Effector memory CD8-positive, alpha-beta T cell (primary cell): ENCODE measurements around the gene PRCC.

ENCODE experiments used
- ATAC-seq: fragments of 150-1000 bp; cut with Tn5 transposase; replicated peaks from 2 replicates; pipeline ENCODE4 v1.10.0; 2021; ENCODE audit warnings: mild to moderate bottlenecking, moderate library complexity
- DNase-seq, 3 experiments: peaks; one replicate each; pipeline ENCODE4 v3.0.0; 2021
- H3K27ac Mint-ChIP-seq, 2 donors: one replicate each; pipeline ENCODE4 v1.8.0; 2022; ENCODE audit warnings: mild to moderate bottlenecking in 2 of 2, mixed read lengths in 2 of 2, moderate library complexity in 2 of 2
- H3K27me3 Mint-ChIP-seq, 2 donors: one replicate each; pipeline ENCODE4 v1.8.0; 2022; ENCODE audit warnings: mixed read lengths in 2 of 2
- H3K36me3 Mint-ChIP-seq: one replicate; pipeline ENCODE4 v1.8.0; 2022; ENCODE audit warnings: mild to moderate bottlenecking, moderate library complexity, mixed read lengths; ENCODE audit not compliant: insufficient read depth
- H3K4me1 Mint-ChIP-seq, 2 donors: one replicate each; pipeline ENCODE4 v1.8.0; 2022; ENCODE audit warnings: low read depth in 2 of 2, mixed read lengths in 2 of 2
- H3K4me3 Mint-ChIP-seq, 2 donors: one replicate each; pipeline ENCODE4 v1.8.0; 2022; ENCODE audit warnings: mild to moderate bottlenecking in 2 of 2, mixed read lengths in 2 of 2, moderate library complexity in 2 of 2
- H3K9me3 Mint-ChIP-seq, 2 donors: one replicate each; pipeline ENCODE4 v1.8.0; 2022; ENCODE audit warnings: mixed read lengths in 2 of 2

Gene PRCC

DNA sequence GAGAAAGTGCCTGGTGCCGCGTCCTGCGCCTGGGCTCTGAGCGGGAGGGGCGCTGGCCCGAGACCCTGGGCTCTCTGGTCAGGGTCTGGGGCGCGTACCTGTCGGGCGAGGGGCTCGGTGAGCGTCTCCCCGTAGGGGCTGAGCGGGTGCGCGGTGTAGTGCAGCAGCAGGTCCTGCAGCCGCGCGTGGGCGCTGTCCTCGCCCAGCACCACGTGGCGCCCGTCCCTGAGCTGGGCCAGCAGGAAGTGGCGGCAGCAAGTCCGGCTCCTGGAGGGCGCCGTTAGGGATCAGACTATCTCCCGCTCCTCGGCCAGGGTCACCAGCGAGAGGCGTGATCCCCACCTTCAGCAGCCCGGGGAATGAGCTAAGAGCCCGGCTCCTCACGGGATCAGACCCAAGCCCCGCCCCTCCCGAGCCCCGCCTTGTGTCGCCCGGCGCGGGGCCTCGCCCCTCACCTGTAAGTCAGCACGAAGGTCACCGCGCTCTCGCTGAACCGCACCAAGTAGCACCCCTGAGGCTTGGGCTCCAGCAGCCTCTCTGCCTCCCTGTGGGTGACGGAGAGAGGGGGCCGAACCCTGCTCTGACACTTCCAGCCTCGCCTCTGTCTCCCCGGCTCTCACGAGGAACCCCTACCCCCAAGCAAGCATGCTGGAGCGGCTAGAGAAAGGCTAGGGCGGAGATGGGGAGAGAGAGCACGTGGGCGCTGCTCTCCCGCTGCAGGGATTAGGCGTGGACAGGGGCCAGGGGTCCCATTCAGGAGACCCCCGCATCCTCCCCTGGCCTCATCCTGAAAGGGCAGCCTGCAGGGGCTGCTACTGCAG lies 46.6 kb downstream of the PRCC start:
- peaks cover 62 to 64% of the 10 kb centered on the region in 2 donors for H3K4me1 Mint-ChIP-seq

GRCh38 chr1:156814571-156815260 lies 47.4 kb downstream of the PRCC start:
- H3K4me3 Mint-ChIP-seq, result peak overlapping the region; percentile 92 to 96
- peaks cover 56 to 61% of the 10 kb centered on the region in 2 donors for H3K4me1 Mint-ChIP-seq
- peaks cover 80% of the 10 kb centered on the region for H3K36me3 Mint-ChIP-seq
- no peaks in the 10 kb centered on the region for H3K27me3 Mint-ChIP-seq
- H3K9me3 Mint-ChIP-seq, result no peaks in the 10 kb centered on the region
- DNase-seq (no peak), ATAC-seq (no peak)
- peak overlapping the region; percentile 98 to 99 for H3K27ac Mint-ChIP-seq

More for the DNA sequence above, 46.6 kb downstream of the PRCC start:
- ATAC-seq (peak; percentile 59), DNase-seq (peak; percentile 74 to 80 (median 79))
- Mint-ChIP-seq H3K36me3 (peaks cover 88% of the 10 kb centered on the region), H3K27ac (peak overlapping the region; percentile 98 to 99), H3K9me3 (no peaks in the 10 kb centered on the region), H3K27me3 (no peaks in the 10 kb centered on the region), H3K4me3 (peak overlapping the region; percentile 92 to 96)

- Mint-ChIP-seq H3K36me3 (peaks cover 74% of the 10 kb centered on the region), H3K4me1 (peaks cover 56 to 61% of the 10 kb centered on the region in 2 donors), H3K27ac (peak overlapping the region; percentile 98 to 99), H3K9me3 (no peaks in the 10 kb centered on the region), H3K4me3 (peak overlapping the region; percentile 92 to 96), H3K27me3 (no peaks in the 10 kb centered on the region)
- ATAC-seq (no peak), DNase-seq (no peak)
These were observed 48.0 kb downstream of the PRCC start for GRCh38 chr1:156815307-156815826.

GRCh38 chr1:156815961-156816422 lies 48.7 kb downstream of the PRCC start:
- peaks cover 55 to 60% of the 10 kb centered on the region in 2 donors for H3K4me1 Mint-ChIP-seq
- H3K9me3 Mint-ChIP-seq, result no peaks in the 10 kb centered on the region
- no peak for ATAC-seq
- peak overlapping the region; percentile 98 to 99 for H3K27ac Mint-ChIP-seq
- no peak for DNase-seq
- peak overlapping the region; percentile 92 to 96 for H3K4me3 Mint-ChIP-seq
- H3K36me3 Mint-ChIP-seq, result peaks cover 68% of the 10 kb centered on the region
- H3K27me3 Mint-ChIP-seq, result no peaks in the 10 kb centered on the region

DNA sequence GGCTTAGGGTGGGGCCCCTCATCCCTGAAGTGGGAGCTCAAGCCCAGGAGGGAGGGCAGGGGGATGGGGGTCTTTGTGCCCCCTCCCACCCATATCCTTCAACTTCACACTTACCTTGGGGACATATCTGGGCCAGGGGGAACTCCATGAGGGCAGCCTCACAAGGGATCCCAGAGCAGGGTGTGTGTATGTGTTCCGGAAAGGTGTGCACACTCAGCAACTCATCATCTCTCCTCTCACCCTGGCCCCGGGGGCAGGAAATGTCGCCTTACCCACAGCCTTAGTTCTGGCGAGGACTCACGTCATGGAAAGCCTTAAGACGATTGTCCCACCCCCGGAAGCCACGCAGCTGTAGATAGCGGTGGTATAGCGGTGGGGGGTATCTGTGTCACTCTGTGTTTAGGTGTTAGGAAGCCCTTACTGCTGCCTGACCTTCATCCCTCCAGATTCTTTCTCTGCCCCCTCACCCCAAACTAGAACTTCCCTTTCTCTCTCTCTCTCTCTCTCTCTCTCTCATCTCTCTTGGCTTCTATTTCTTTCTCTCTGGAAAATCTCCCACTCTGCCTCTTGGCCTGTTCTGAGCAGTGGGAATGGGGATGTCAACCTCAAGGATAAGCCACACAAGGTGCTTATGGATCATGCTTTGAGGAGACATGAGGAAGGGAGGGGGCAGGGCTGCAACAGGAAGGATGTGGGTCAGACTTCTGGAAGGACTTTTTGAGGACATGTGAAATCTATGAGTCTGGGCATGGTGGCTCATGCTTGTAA lies 49.4 kb downstream of the PRCC start, which contains the start of gene SH2D2A:
SH2D2A (minus strand) TSS at position 288 of the 768 bp plus-strand sequence; CDS start at position 148, 140 bp downstream.
- DNase-seq (peak; percentile 93 to 95 (median 94)), ATAC-seq (peak; percentile 81)
- Mint-ChIP-seq H3K4me1 (peaks cover 48 to 53% of the 10 kb centered on the region in 2 donors), H3K27ac (peak within 1 kb of the TSS; percentile 98 to 99), H3K36me3 (peaks cover 60% of the 10 kb centered on the region), H3K9me3 (no peaks in the 10 kb centered on the region), H3K4me3 (peak within 1 kb of the TSS; percentile 92 to 96), H3K27me3 (no peaks in the 10 kb centered on the region)

GRCh38 chr1:156821801-156822200 lies 54.5 kb downstream of the PRCC start:
- Mint-ChIP-seq H3K27ac (peak overlapping the region in 1 of 2 donors; percentile 31), H3K4me1 (peaks cover 5 to 10% of the 10 kb centered on the region in 2 donors), H3K27me3 (no peaks in the 10 kb centered on the region), H3K9me3 (no peaks in the 10 kb centered on the region), H3K36me3 (peaks cover 17% of the 10 kb centered on the region), H3K4me3 (no peak overlapping the region)
- DNase-seq, result no peak
- peak; percentile 53 for ATAC-seq

DNA sequence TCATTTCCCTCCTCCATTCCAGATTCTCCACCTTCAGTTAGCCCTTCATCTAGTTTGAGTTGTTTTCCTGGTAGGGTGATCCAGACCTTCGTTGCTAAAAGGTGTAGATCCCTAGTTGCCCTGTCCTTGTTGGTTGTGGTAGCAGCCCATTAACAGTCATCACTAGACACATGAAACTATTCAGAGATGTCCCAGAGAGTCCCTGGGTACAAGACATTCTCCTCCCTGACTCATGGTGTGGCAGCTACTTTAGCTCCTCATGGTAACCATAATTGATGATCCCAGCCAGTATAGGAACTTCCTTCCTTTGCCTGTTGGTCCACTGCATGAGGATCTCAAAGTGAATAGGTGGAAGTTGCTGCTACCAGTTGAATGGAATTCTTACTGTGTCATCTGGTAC lies 55.3 kb downstream of the PRCC start:
- H3K9me3 Mint-ChIP-seq, result no peaks in the 10 kb centered on the region
- DNase-seq (no peak), ATAC-seq (no peak)
- H3K27me3 Mint-ChIP-seq, result no peaks in the 10 kb centered on the region
- H3K36me3 Mint-ChIP-seq, result peaks cover 8% of the 10 kb centered on the region
- peak overlapping the region in 1 of 2 donors; percentile 8 for H3K27ac Mint-ChIP-seq
- H3K4me3 Mint-ChIP-seq, result no peak overlapping the region
- H3K4me1 Mint-ChIP-seq, result peaks cover 1 to 6% of the 10 kb centered on the region in 2 donors

DNA sequence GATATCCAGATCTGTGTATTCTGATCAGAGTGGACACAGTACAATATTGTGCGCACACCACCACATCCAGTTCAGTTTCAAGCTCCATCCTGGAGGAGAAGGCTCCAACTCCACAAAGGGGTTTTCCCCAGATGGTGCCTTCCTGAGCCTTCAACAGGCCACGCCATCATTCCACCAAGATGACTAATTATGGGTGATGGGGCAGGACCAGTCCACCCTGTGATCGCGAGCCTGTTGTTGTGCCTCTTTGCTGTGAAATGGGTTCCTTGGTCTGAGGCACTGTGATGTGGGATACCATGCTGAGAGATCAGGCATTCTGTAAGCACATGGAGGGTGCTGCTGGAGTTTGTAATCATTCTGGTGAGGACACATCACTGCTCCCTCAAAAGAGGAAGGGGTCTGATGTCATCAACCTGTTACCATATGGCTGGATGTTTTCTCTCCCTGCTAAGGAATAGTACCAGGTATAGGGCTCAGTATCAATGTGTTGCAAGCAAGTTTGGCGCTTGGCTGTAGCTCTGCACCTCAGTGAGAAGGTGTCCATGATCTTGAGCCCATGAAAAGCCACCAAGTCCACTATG lies 56.0 kb downstream of the PRCC start:
- DNase-seq (no peak), ATAC-seq (no peak)
- H3K4me3 Mint-ChIP-seq, result no peak overlapping the region
- peak overlapping the region in 1 of 2 donors; percentile 8 for H3K27ac Mint-ChIP-seq
- H3K36me3 Mint-ChIP-seq, result peaks cover 7% of the 10 kb centered on the region
- H3K9me3 Mint-ChIP-seq, result no peaks in the 10 kb centered on the region
- H3K27me3 Mint-ChIP-seq, result no peaks in the 10 kb centered on the region
- H3K4me1 Mint-ChIP-seq, result peaks cover 1 to 6% of the 10 kb centered on the region in 2 donors

DNA sequence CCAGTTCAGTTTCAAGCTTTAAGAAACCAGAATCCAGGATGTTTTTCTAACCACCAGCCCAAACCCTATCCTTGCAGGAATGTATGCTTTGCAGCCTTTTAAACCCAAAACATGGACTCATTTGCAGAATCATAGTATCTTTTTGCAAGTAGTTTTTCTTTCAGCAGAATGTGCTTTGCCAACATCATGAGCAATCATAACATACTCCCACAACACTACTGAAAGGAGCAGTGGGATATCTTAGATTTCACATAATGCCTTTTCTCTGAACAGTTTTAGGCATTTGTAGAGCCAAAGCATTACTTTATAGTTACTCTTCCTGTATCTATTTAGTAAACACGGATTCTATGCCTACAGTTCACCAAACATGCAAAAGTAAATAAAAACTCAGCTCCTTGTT lies 59.3 kb downstream of the PRCC start:
- Mint-ChIP-seq H3K27ac (no peak overlapping the region), H3K4me1 (peaks cover 0 to 6% of the 10 kb centered on the region in 2 donors), H3K27me3 (peaks cover 12 to 28% of the 10 kb centered on the region in 2 donors), H3K4me3 (no peak overlapping the region), H3K36me3 (peaks cover 7% of the 10 kb centered on the region), H3K9me3 (no peaks in the 10 kb centered on the region)
- DNase-seq (no peak), ATAC-seq (no peak)

- Mint-ChIP-seq H3K9me3 (no peaks in the 10 kb centered on the region), H3K27me3 (peaks cover 12 to 39% of the 10 kb centered on the region in 2 donors), H3K27ac (peak overlapping the region in 1 of 2 donors; percentile 44), H3K36me3 (peaks cover 7% of the 10 kb centered on the region), H3K4me3 (no peak overlapping the region), H3K4me1 (peaks cover 0 to 5% of the 10 kb centered on the region in 2 donors)
- DNase-seq (no peak), ATAC-seq (no peak)
These were observed 61.2 kb downstream of the PRCC start for GRCh38 chr1:156828400-156829124.

- Mint-ChIP-seq H3K27me3 (peaks cover 17 to 73% of the 10 kb centered on the region in 2 donors), H3K4me3 (no peak overlapping the region), H3K27ac (no peak overlapping the region), H3K9me3 (no peaks in the 10 kb centered on the region), H3K36me3 (no peaks in the 10 kb centered on the region), H3K4me1 (peaks cover 9 to 26% of the 10 kb centered on the region in 2 donors)
- ATAC-seq (no peak), DNase-seq (no peak)
These were observed 65.1 kb downstream of the PRCC start for GRCh38 chr1:156832434-156832833.

GRCh38 chr1:156833603-156834002 lies 66.3 kb downstream of the PRCC start:
- ATAC-seq (peak; percentile 57), DNase-seq (no peak)
- no peak overlapping the region for H3K4me3 Mint-ChIP-seq
- peaks cover 9 to 27% of the 10 kb centered on the region in 2 donors for H3K4me1 Mint-ChIP-seq
- no peaks in the 10 kb centered on the region for H3K9me3 Mint-ChIP-seq
- H3K36me3 Mint-ChIP-seq, result no peaks in the 10 kb centered on the region
- peak overlapping the region in 1 of 2 donors; percentile 57 for H3K27ac Mint-ChIP-seq
- H3K27me3 Mint-ChIP-seq, result peaks cover 18 to 72% of the 10 kb centered on the region in 2 donors
